ENCODE data around the gene AGAP1. TPM values are rescaled to one million over a fixed set of nuclear protein-coding genes. Genes with fewer than 3 reads are reported as not detected.

AGAP1 gene
- total RNA-seq, 4 donors from 2014 or later: 23.4 to 46.5 (median 29.3) TPM

GRCh38 chr2:235749771-235750160 is 255.9 kb downstream of the AGAP1 start:
- intact Hi-C loops (cut with DNase I): loop anchor here (10.0 kb wide), 1 partner anchor 615 kb away; no protein-coding TSS in a partner anchor
- Histone ChIP-seq H3K36me3 (no peaks in the 10 kb centered on the region), H3K4me3 (replicated peaks in 1 of 3) (no peak overlapping the region), H3K27ac (no peak overlapping the region), H3K4me1 (no peaks in the 10 kb centered on the region), H3K27me3 (no peaks in the 10 kb centered on the region), H3K9me3 (no peaks in the 10 kb centered on the region)
- no peak for TF ChIP-seq POLR2A (IDR thresholded peaks at IDR 0.05)
- TF ChIP-seq CTCF (IDR thresholded peaks at IDR 0.05): no peak
- no peak for DNase-seq
- WGBS, 2 donors: 96 to 98% methylated on average over 3 of the region's 3 CpGs

GRCh38 chr2:235752846-235753245 is 259.0 kb downstream of the AGAP1 start:
- no peaks in the 10 kb centered on the region for H3K4me1 ChIP-seq
- no peaks in the 10 kb centered on the region for H3K9me3 ChIP-seq
- no peaks in the 10 kb centered on the region for H3K36me3 ChIP-seq
- WGBS, 2 donors: 79 to 100% methylated on average over 4 of the region's 4 CpGs
- intact Hi-C loops (cut with DNase I): no loop called here
- H3K27ac ChIP-seq: no peak overlapping the region
- no peak for TF ChIP-seq POLR2A (IDR thresholded peaks at IDR 0.05)
- no peak for TF ChIP-seq CTCF (IDR thresholded peaks at IDR 0.05)
- H3K27me3 ChIP-seq: no peaks in the 10 kb centered on the region
- no peak overlapping the region for H3K4me3 ChIP-seq (replicated peaks in 1 of 3)
- no peak for DNase-seq

GRCh38 chr2:235754357-235755207 is 260.7 kb downstream of the AGAP1 start:
- DNase-seq: no peak

GRCh38 chr2:235756491-235756890 is 262.6 kb downstream of the AGAP1 start:
- TF ChIP-seq CTCF (IDR thresholded peaks at IDR 0.05): no peak
- TF ChIP-seq POLR2A (IDR thresholded peaks at IDR 0.05): no peak
- Histone ChIP-seq H3K4me3 (replicated peaks in 1 of 3) (no peak overlapping the region), H3K27ac (no peak overlapping the region), H3K9me3 (no peaks in the 10 kb centered on the region), H3K27me3 (no peaks in the 10 kb centered on the region), H3K4me1 (no peaks in the 10 kb centered on the region), H3K36me3 (no peaks in the 10 kb centered on the region)
- 87 to 88% methylated on average over 10 of the region's 10 CpGs for whole genome bisulfite sequencing, 2 donors
- intact Hi-C loops (cut with DNase I): no loop called here
- no peak for DNase-seq

More at GRCh38 chr2:235754357-235755207, 260.7 kb downstream of the AGAP1 start:
- TF ChIP-seq CTCF (IDR thresholded peaks at IDR 0.05): no peak
- TF ChIP-seq POLR2A (IDR thresholded peaks at IDR 0.05): no peak
- Histone ChIP-seq H3K27me3 (no peaks in the 10 kb centered on the region), H3K4me1 (no peaks in the 10 kb centered on the region), H3K9me3 (no peaks in the 10 kb centered on the region), H3K36me3 (no peaks in the 10 kb centered on the region), H3K27ac (no peak overlapping the region), H3K4me3 (replicated peaks in 1 of 3) (no peak overlapping the region)
- 68 to 75% methylated on average over 21 of the region's 21 CpGs for WGBS, 2 donors
- intact Hi-C loops (cut with DNase I): no loop called here

GRCh38 chr2:235757212-235757611 is 263.4 kb downstream of the AGAP1 start:
- Histone ChIP-seq H3K4me1 (no peaks in the 10 kb centered on the region), H3K4me3 (replicated peaks in 1 of 3) (no peak overlapping the region), H3K27me3 (no peaks in the 10 kb centered on the region), H3K27ac (no peak overlapping the region), H3K36me3 (no peaks in the 10 kb centered on the region), H3K9me3 (no peaks in the 10 kb centered on the region)
- TF ChIP-seq CTCF (IDR thresholded peaks at IDR 0.05) (no peak), POLR2A (IDR thresholded peaks at IDR 0.05) (no peak)
- intact Hi-C loops (cut with DNase I): no loop called here
- no peak for DNase-seq
- 95% methylated on average over 4 to 6 of the region's 6 CpGs for whole genome bisulfite sequencing, 2 donors

Data from thyroid gland (tissue), 4 donors.